Measurements from ENCODE around the gene ZNF573. TPM values are rescaled to one million over a fixed set of nuclear protein-coding genes. Genes with fewer than 3 reads are reported as not detected.
"Not testable (repeated sequence)": the region's sequence is repeated elsewhere in the genome, so short reads cannot be mapped to it uniquely, and the experiment has no call there.

Gene ZNF573
- total and polyA plus RNA-seq, 2 donors (not counting 1 experiment from before 2014, with no cell fraction given): 5.3 to 28.8 TPM

DNA sequence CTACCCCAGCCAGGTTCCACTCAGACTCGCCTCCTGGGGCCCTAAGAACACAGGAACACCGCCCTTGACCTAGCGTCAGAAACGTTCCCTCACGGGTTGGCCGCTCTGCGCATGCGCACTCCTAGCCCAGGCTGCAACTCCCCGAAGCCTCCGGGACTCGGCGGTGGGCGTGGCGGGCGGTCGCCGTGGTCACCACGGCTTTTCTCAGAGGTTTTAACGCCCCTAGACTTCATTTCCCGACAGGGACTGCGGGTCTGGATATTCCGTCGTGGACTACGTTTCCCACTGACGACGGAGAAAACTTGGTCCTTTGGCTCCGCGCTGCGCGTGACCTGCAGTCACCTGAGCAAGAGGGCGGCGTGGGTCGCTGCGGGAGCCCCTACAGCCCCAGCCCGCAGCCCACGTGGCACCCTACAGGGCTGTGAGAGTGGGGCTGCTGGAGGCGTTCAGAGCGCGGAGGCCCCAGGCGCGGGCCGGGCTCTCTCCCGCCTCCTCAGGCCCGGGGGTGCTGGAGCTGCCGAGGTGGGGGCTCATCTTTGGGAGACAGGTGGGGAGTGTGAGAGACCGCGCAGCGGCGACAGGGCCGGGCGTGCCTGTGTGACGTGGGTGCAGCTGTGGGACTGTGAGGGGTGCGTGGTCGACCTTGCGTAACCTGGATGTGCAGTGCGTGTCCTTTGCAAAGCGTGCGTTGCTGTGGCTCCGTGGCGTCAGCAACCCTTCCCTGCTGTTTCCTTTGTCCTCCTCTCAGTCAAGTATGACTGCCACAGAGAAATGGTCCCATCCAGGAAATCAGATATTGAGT lies 38.0 kb upstream of the ZNF573 start:
- Mint-ChIP-seq H3K9me3 (ENCODE audit: insufficient read depth) (peaks cover 2% of the 10 kb centered on the region), H3K27me3 (peaks cover 20% of the 10 kb centered on the region), H3K4me3 (peak overlapping the region; percentile 76), H3K27ac (peak overlapping the region; percentile 32), H3K4me1 (peaks cover 9% of the 10 kb centered on the region)
- Histone ChIP-seq H3K27me3 (replicated peaks in 1 of 4; ENCODE audit: control extremely low read depth in 1 of 4, control insufficient read depth in 3 of 4, insufficient read depth in 4 of 4, low read length in 3 of 4) (peaks cover 0 to 14% (median 2%) of the 10 kb centered on the region in 4 experiments), H3K9me3 (ENCODE audit: control extremely low read depth in 1 of 3, control insufficient read depth in 2 of 3, insufficient read depth in 1 of 3, low read length in 2 of 3) (peaks cover 0 to 41% (median 3%) of the 10 kb centered on the region in 3 donors), H4K20me1 (ENCODE audit: control insufficient read depth, insufficient read depth, low read length, poor library complexity, severe bottlenecking) (no peaks in the 10 kb centered on the region), H3K4me3 (ENCODE audit: control extremely low read depth in 1 of 5, extremely low read depth in 1 of 5, insufficient read depth in 1 of 5, low read depth in 2 of 5, low read length in 4 of 5) (peak overlapping the region in 4 of 5 experiments; percentile 31 to 67 (median 56)), H3K79me2 (ENCODE audit: control insufficient read depth, insufficient read depth, low read length) (no peaks in the 10 kb centered on the region), H3K9ac (ENCODE audit: low read length) (peak overlapping the region; percentile 61), H3K27ac (ENCODE audit: low read length in 2 of 2) (no peak overlapping the region), H3K4me1 (ENCODE audit: control insufficient read depth in 2 of 2, insufficient read depth in 2 of 2, low read length in 2 of 2) (peaks cover 4 to 5% of the 10 kb centered on the region in 2 donors), H3K4me2 (replicated peaks; ENCODE audit: low read depth, low read length, poor library complexity, severe bottlenecking) (peak overlapping the region; percentile 69), H3K36me3 (replicated peaks in 1 of 2; ENCODE audit: control extremely low read depth in 1 of 2, control insufficient read depth in 1 of 2, extremely low read depth in 1 of 2, insufficient read depth in 2 of 2, low read length in 1 of 2) (no peaks in the 10 kb centered on the region), H2AFZ (ENCODE audit: insufficient read depth, low read depth, low read length, poor library complexity, severe bottlenecking) (peak overlapping the region; percentile 63)
- POLR2A ChIA-PET: no interaction called here
- peak; percentile 39 for ATAC-seq (ENCODE audit: low read depth)
- intact Hi-C loops (cut with micrococcal nuclease): no loop called here
- no peak for TF ChIP-seq EZH2 (IDR thresholded peaks at IDR 0.05; ENCODE audit: borderline replicate concordance, insufficient read depth, low read depth, low read length, poor library complexity, severe bottlenecking)
- TF ChIP-seq, protein P1, sequence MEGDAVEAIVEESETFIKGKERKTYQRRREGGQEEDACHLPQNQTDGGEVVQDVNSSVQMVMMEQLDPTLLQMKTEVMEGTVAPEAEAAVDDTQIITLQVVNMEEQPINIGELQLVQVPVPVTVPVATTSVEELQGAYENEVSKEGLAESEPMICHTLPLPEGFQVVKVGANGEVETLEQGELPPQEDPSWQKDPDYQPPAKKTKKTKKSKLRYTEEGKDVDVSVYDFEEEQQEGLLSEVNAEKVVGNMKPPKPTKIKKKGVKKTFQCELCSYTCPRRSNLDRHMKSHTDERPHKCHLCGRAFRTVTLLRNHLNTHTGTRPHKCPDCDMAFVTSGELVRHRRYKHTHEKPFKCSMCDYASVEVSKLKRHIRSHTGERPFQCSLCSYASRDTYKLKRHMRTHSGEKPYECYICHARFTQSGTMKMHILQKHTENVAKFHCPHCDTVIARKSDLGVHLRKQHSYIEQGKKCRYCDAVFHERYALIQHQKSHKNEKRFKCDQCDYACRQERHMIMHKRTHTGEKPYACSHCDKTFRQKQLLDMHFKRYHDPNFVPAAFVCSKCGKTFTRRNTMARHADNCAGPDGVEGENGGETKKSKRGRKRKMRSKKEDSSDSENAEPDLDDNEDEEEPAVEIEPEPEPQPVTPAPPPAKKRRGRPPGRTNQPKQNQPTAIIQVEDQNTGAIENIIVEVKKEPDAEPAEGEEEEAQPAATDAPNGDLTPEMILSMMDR (IDR thresholded peaks at IDR 0.05): no peak
- CTCF ChIA-PET: no interaction called here
- peak; percentile 63 for DNase-seq
- WGBS (ENCODE audit: insufficient coverage): 15% methylated on average over 60 of the region's 60 CpGs

DNA sequence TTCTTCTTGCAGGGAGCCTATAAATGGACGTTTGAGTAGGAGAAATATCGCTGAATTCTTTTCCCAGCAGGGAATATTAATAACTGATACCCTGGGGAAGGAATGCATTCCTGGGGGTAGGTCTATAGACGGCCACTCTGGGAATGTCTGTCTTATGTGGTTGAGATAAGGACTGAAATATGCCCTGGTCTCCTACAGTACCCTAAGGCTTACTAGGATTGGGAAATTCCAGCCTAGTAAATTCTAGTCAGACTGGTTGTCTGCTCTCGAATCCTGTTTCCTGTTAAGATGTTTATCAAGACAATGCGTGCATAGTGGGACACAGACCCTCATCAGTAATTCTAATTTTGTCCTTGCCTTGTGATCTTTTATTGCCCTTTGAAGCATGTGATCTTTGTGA lies 36.2 kb upstream of the ZNF573 start:
- H3K27ac Mint-ChIP-seq; H2AFZ ChIP-seq (ENCODE audit: insufficient read depth, low read depth, low read length, poor library complexity, severe bottlenecking); H3K79me2 ChIP-seq (ENCODE audit: control insufficient read depth, insufficient read depth, low read length); H3K4me3 Mint-ChIP-seq; POLR2A ChIA-PET; H3K4me1 Mint-ChIP-seq; CTCF ChIA-PET; H3K9ac ChIP-seq (ENCODE audit: low read length); DNase-seq; intact Hi-C loops (cut with micrococcal nuclease); H4K20me1 ChIP-seq (ENCODE audit: control insufficient read depth, insufficient read depth, low read length, poor library complexity, severe bottlenecking); H3K9me3 Mint-ChIP-seq (ENCODE audit: insufficient read depth); H3K4me3 ChIP-seq (ENCODE audit: control extremely low read depth in 1 of 5, extremely low read depth in 1 of 5, insufficient read depth in 1 of 5, low read depth in 2 of 5, low read length in 4 of 5); ATAC-seq (ENCODE audit: low read depth); H3K4me1 ChIP-seq (ENCODE audit: control insufficient read depth in 2 of 2, insufficient read depth in 2 of 2, low read length in 2 of 2); H3K36me3 ChIP-seq (replicated peaks in 1 of 2; ENCODE audit: control extremely low read depth in 1 of 2, control insufficient read depth in 1 of 2, extremely low read depth in 1 of 2, insufficient read depth in 2 of 2, low read length in 1 of 2); H3K27ac ChIP-seq (ENCODE audit: low read length in 2 of 2); H3K4me2 ChIP-seq (replicated peaks; ENCODE audit: low read depth, low read length, poor library complexity, severe bottlenecking): not testable (repeated sequence)
- WGBS (ENCODE audit: insufficient coverage): 85% methylated on average over 3 of the region's 5 CpGs
- H3K27me3 Mint-ChIP-seq: peaks cover 16% of the 10 kb centered on the region
- Histone ChIP-seq H3K9me3 (ENCODE audit: control extremely low read depth in 1 of 3, control insufficient read depth in 2 of 3, insufficient read depth in 1 of 3, low read length in 2 of 3) (peaks cover 0 to 47% (median 3%) of the 10 kb centered on the region in 3 donors), H3K27me3 (replicated peaks in 1 of 4; ENCODE audit: control extremely low read depth in 1 of 4, control insufficient read depth in 3 of 4, insufficient read depth in 4 of 4, low read length in 3 of 4) (peaks cover 0 to 14% (median 2%) of the 10 kb centered on the region in 4 experiments)
